SK-N-SH treated with all-trans-retinoic acid at 6 μM for 48 hours (cell line): ENCODE data around the gene LYSMD2.

Experiments used
- BACH2 ChIP-seq: fragments of 250-450 bp; sonication (Bioruptor Pico); IDR thresholded peaks from 2 replicates; pipeline ENCODE4 v1.9.0; 2021; ENCODE audit warnings: mild to moderate bottlenecking, borderline replicate concordance
- CSDC2 ChIP-seq: fragments of 250-450 bp; sonication (Bioruptor Pico); IDR thresholded peaks from 2 replicates; pipeline ENCODE4 v1.5.0; 2020; ENCODE audit warnings: mild to moderate bottlenecking, moderate library complexity
- ZNF70 ChIP-seq: fragments of 450-650 bp; formaldehyde crosslinking; IDR thresholded peaks from 2 replicates; pipeline ENCODE4 v1.5.0; 2020; ENCODE audit warnings: mild to moderate bottlenecking, moderate library complexity
- TF ChIP-seq, protein P1 (sequence below): fragments of 250-450 bp; sonication (Bioruptor Pico); IDR thresholded peaks from 2 replicates; pipeline ENCODE4 v1.5.1; 2021; ENCODE audit warnings: mild to moderate bottlenecking, moderate library complexity
- TF ChIP-seq, protein P2 (sequence below): fragments of 250-450 bp; sonication (Bioruptor Pico); IDR thresholded peaks from 2 replicates; pipeline ENCODE4 v1.8.0; 2020; ENCODE audit warnings: mild to moderate bottlenecking, moderate library complexity, borderline replicate concordance
- TF ChIP-seq, protein P3 (sequence below): fragments of 250-450 bp; sonication (Bioruptor Pico); IDR thresholded peaks from 2 replicates; pipeline ENCODE4 v1.5.0; 2020; ENCODE audit warnings: mild to moderate bottlenecking, moderate library complexity

DNA sequence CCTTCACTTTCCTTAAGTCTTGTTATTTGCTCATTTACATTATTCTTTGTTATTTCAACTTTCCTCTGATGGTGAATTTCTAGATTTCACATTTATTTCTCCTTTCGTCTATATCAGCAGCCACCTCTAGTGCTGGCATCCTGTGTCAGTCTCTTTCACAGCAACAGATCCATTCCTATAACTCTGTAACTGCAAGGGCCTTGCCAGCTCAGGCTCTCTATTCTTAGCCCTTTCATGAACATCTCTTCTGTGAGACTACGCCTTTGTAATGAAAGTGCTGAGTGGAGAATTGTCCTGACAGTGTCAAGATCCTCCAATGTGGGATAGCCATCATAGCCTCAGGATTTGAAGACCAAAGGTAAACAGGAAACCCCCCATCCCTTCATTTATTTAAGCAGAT is 60.0 kb downstream of the LYSMD2 start:
- TF ChIP-seq, protein P1, sequence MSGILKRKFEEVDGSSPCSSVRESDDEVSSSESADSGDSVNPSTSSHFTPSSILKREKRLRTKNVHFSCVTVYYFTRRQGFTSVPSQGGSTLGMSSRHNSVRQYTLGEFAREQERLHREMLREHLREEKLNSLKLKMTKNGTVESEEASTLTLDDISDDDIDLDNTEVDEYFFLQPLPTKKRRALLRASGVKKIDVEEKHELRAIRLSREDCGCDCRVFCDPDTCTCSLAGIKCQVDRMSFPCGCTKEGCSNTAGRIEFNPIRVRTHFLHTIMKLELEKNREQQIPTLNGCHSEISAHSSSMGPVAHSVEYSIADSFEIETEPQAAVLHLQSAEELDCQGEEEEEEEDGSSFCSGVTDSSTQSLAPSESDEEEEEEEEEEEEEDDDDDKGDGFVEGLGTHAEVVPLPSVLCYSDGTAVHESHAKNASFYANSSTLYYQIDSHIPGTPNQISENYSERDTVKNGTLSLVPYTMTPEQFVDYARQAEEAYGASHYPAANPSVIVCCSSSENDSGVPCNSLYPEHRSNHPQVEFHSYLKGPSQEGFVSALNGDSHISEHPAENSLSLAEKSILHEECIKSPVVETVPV (CRISPR knock-in tag), result no peak
- no peak for TF ChIP-seq CSDC2
- TF ChIP-seq ZNF70 (CRISPR knock-in tag), result no peak
- TF ChIP-seq, protein P2, sequence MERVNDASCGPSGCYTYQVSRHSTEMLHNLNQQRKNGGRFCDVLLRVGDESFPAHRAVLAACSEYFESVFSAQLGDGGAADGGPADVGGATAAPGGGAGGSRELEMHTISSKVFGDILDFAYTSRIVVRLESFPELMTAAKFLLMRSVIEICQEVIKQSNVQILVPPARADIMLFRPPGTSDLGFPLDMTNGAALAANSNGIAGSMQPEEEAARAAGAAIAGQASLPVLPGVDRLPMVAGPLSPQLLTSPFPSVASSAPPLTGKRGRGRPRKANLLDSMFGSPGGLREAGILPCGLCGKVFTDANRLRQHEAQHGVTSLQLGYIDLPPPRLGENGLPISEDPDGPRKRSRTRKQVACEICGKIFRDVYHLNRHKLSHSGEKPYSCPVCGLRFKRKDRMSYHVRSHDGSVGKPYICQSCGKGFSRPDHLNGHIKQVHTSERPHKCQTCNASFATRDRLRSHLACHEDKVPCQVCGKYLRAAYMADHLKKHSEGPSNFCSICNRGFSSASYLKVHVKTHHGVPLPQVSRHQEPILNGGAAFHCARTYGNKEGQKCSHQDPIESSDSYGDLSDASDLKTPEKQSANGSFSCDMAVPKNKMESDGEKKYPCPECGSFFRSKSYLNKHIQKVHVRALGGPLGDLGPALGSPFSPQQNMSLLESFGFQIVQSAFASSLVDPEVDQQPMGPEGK (CRISPR knock-in tag), result no peak
- TF ChIP-seq, protein P3, sequence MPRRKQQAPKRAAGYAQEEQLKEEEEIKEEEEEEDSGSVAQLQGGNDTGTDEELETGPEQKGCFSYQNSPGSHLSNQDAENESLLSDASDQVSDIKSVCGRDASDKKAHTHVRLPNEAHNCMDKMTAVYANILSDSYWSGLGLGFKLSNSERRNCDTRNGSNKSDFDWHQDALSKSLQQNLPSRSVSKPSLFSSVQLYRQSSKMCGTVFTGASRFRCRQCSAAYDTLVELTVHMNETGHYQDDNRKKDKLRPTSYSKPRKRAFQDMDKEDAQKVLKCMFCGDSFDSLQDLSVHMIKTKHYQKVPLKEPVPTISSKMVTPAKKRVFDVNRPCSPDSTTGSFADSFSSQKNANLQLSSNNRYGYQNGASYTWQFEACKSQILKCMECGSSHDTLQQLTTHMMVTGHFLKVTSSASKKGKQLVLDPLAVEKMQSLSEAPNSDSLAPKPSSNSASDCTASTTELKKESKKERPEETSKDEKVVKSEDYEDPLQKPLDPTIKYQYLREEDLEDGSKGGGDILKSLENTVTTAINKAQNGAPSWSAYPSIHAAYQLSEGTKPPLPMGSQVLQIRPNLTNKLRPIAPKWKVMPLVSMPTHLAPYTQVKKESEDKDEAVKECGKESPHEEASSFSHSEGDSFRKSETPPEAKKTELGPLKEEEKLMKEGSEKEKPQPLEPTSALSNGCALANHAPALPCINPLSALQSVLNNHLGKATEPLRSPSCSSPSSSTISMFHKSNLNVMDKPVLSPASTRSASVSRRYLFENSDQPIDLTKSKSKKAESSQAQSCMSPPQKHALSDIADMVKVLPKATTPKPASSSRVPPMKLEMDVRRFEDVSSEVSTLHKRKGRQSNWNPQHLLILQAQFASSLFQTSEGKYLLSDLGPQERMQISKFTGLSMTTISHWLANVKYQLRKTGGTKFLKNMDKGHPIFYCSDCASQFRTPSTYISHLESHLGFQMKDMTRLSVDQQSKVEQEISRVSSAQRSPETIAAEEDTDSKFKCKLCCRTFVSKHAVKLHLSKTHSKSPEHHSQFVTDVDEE, result no peak
- TF ChIP-seq BACH2 (CRISPR knock-in tag), result no peak
